GM12878 (cell line): Measurements from ENCODE around the gene PFN3. TPM values are rescaled to one million over a fixed set of nuclear protein-coding genes. Genes with fewer than 3 reads are reported as not detected.

Experiments
- ATAC-seq: fragments of 200-7000 bp; cut with Tn5 transposase; 3 replicates; pipeline ENCODE4 v1.9.1; 2020; ENCODE audit warnings: mild to moderate bottlenecking, moderate library complexity
- BruUV-seq: library from RNA; stranded (reverse); fragments of 400-500 nt; replicated peaks from 2 replicates; lab custom pipeline; 2021; lab: Mats Ljungman, UMichigan
- CTCF ChIA-PET: fragments of 300-600 bp; sonication (Branson Sonifier 250); formaldehyde crosslinking; extraction: SDS; loops from one replicate; lab custom pipeline; 2021; ENCODE audit warnings: inconsistent platforms; lab: Yijun Ruan, JAX
- POLR2A ChIA-PET: fragments of 350-600 bp; formaldehyde crosslinking; extraction: SDS; loops from one replicate; lab custom pipeline; 2021; ENCODE audit warnings: inconsistent platforms; lab: Charles Lee
- RAD21 ChIA-PET: fragments of 300-600 bp; sonication (Branson Sonifier 250); formaldehyde crosslinking; loops from one replicate; lab custom pipeline; 2023; ENCODE audit warnings: antibody characterized with exemption; ENCODE audit not compliant: unreplicated experiment; lab: Charles Lee
- SMC1A ChIA-PET: fragments of 300-600 bp; sonication (Branson Sonifier 250); formaldehyde crosslinking; loops from one replicate; lab custom pipeline; 2023; ENCODE audit not compliant: unreplicated experiment, uncharacterized antibody; lab: Charles Lee
- DNase-seq: peaks from one replicate; pipeline ENCODE4 v3.0.0-alpha.2; 2011; ENCODE audit warnings: low read depth, low spot score
- FAIRE-seq: peaks from 3 replicates; lab custom pipeline; 2011; peaks lifted over from hg19 to GRCh38; lab: Jason Lieb, UNC
- H2AFZ ChIP-seq: 2 replicates; pipeline ENCODE4 v1.6.0; 2011; ENCODE audit warnings: low read depth, low read length, control low read depth; ENCODE audit not compliant: control insufficient read depth
- H3K27ac ChIP-seq: 2 replicates; pipeline ENCODE4 v1.5.1; 2011; ENCODE audit warnings: control low read depth; ENCODE audit not compliant: control insufficient read depth, insufficient read depth
- H3K27me3 ChIP-seq, 2 experiments: replicated peaks in 1 of 2; 2 replicates each; pipeline versions ENCODE4 v1.6.0 to v1.6.1; 2011; ENCODE audit warnings: low read length in 1 of 2; ENCODE audit not compliant: control insufficient read depth in 2 of 2, insufficient read depth in 2 of 2
- H3K36me3 ChIP-seq, 2 experiments: 2 replicates each; pipeline ENCODE4 v1.5.1; 2011; ENCODE audit warnings: low read length in 1 of 2; ENCODE audit not compliant: control insufficient read depth in 2 of 2, insufficient read depth in 2 of 2
- H3K4me1 ChIP-seq: 2 replicates; pipeline ENCODE4 v1.6.1; 2011; ENCODE audit warnings: mild to moderate bottlenecking, low read length, moderate library complexity, mixed read lengths; ENCODE audit not compliant: control insufficient read depth, insufficient read depth
- H3K4me2 ChIP-seq: 2 replicates; pipeline ENCODE4 v1.6.0; 2011; ENCODE audit warnings: control low read depth; ENCODE audit not compliant: control insufficient read depth, insufficient read depth
- H3K4me3 ChIP-seq: fragments of 200-600 bp; sonication (generic); 2 replicates; pipeline ENCODE4 v1.5.1; 2016
- H3K79me2 ChIP-seq: 2 replicates; pipeline ENCODE4 v1.6.0; 2011; ENCODE audit warnings: low read length; ENCODE audit not compliant: control insufficient read depth, insufficient read depth
- H3K9ac ChIP-seq: 2 replicates; pipeline ENCODE4 v1.8.0; 2011; ENCODE audit warnings: low read length, control low read depth, mixed read lengths; ENCODE audit not compliant: control insufficient read depth, insufficient read depth
- H3K9me3 ChIP-seq: replicated peaks from 3 replicates; pipeline ENCODE4 v1.5.1; 2011; ENCODE audit warnings: mild to moderate bottlenecking, low read length; ENCODE audit not compliant: control insufficient read depth, insufficient read depth
- H4K20me1 ChIP-seq: 2 replicates; pipeline ENCODE4 v1.6.0; 2011; ENCODE audit not compliant: control insufficient read depth, insufficient read depth
- ASH2L ChIP-seq: fragments of 300-600, 200-600 bp; sonication (generic); IDR thresholded peaks from 2 replicates; pipeline ENCODE4 v1.6.1; 2017; ENCODE audit warnings: low read depth, mild to moderate bottlenecking, borderline replicate concordance
- CBFB ChIP-seq: IDR thresholded peaks from 2 replicates; pipeline ENCODE4 v1.6.1; 2016; ENCODE audit warnings: antibody characterized with exemption, low read depth
- CBX3 ChIP-seq: fragments of 200-600 bp; sonication (generic); IDR thresholded peaks from 2 replicates; pipeline ENCODE4 v1.6.1; 2016; ENCODE audit warnings: low read depth, borderline replicate concordance
- CHD2 ChIP-seq: IDR thresholded peaks from 2 replicates; pipeline ENCODE4 v1.6.1; 2011; ENCODE audit warnings: low read depth, low read length, improper control_type of control experiment, borderline replicate concordance
- FOXK2 ChIP-seq: fragments of 450-650 bp; IDR thresholded peaks from 2 replicates; pipeline ENCODE4 v1.6.1; 2017; ENCODE audit warnings: mild to moderate bottlenecking, moderate library complexity
- HSF1 ChIP-seq: fragments of 150-350 bp; IDR thresholded peaks from 2 replicates; pipeline ENCODE4 v1.6.1; 2014; ENCODE audit warnings: mild to moderate bottlenecking, low read depth, low read length
- IRF3 ChIP-seq: fragments of 450-650 bp; IDR thresholded peaks from 2 replicates; pipeline ENCODE4 v1.6.1; 2014; ENCODE audit warnings: mild to moderate bottlenecking
- MYC ChIP-seq: IDR thresholded peaks from 2 replicates; pipeline ENCODE4 v1.6.1; 2011; ENCODE audit warnings: mild to moderate bottlenecking, low read length, moderate library complexity, inconsistent platforms; ENCODE audit not compliant: insufficient read depth, insufficient replicate concordance, insufficient read length, severe bottlenecking
- PBX3 ChIP-seq: IDR thresholded peaks from 2 replicates; pipeline ENCODE4 v1.6.1; 2011; ENCODE audit warnings: mild to moderate bottlenecking, low read depth, low read length, moderate library complexity; ENCODE audit not compliant: insufficient replicate concordance
- RFX5 ChIP-seq: IDR thresholded peaks from 2 replicates; pipeline ENCODE4 v1.6.1; 2011; ENCODE audit warnings: low read depth, low read length, improper control_type of control experiment
- SKIL ChIP-seq: fragments of 450-650 bp; IDR thresholded peaks from 2 replicates; pipeline ENCODE4 v1.6.1; 2017; ENCODE audit warnings: mild to moderate bottlenecking, low read depth, inconsistent platforms; ENCODE audit not compliant: poor library complexity, severe bottlenecking
- ZNF622 ChIP-seq: fragments of 450-650 bp; IDR thresholded peaks from 2 replicates; pipeline ENCODE4 v1.6.1; 2017; ENCODE audit warnings: mild to moderate bottlenecking, inconsistent platforms
- ZSCAN29 ChIP-seq: fragments of 450-650 bp; IDR thresholded peaks from 2 replicates; pipeline ENCODE4 v1.6.1; 2017; ENCODE audit warnings: mild to moderate bottlenecking, moderate library complexity
- ZZZ3 ChIP-seq: IDR thresholded peaks from 2 replicates; pipeline ENCODE4 v1.6.1; 2011; ENCODE audit warnings: low read depth; ENCODE audit not compliant: control insufficient read depth, insufficient read length
- WGBS: methylation state at CpG from one replicate; pipeline ENCODE4 v1.1.6; 2016; ENCODE audit warnings: low lambda C conversion rate; ENCODE audit not compliant: insufficient replicate concordance, insufficient coverage; ENCODE audit errors: missing lambda C conversion rate; 5-methylcytosine and 5-hydroxymethylcytosine counted together
- in situ Hi-C: fragments of 300-500 bp; cut with MboI; formaldehyde crosslinking; loops from 9 replicates; pipeline ENCODE4 v1.14.3; 2018; ENCODE audit warnings: mixed read lengths
- intact Hi-C: fragments of 100-400 bp; cut with micrococcal nuclease; formaldehyde crosslinking; loops from one replicate; pipeline ENCODE4 v1.14.2; 2022; ENCODE audit not compliant: unreplicated experiment
- polyA plus RNA-seq, 11 experiments: library from polyadenylated mRNA; depleted of rRNA in 4 of 11; unstranded in 6 of 11; stranded (reverse) in 5 of 11; fragments of >200 nt; fragmentation: Nextera tagmentation in 4 of 11; fragmentation: Illumina TruSeq in 1 of 11; extraction: Ambion mirVana in 4 of 11; extraction: Trizol in 1 of 11; gene quantifications; 1 replicate in 1 of 11; 2 replicates in 10 of 11; pipeline versions ENCODE4 v1.2.1 to v1.2.3, GENCODE V29; 2011 to 2016; ENCODE audit warnings: inconsistent platforms in 2 of 11, missing spikeins in 2 of 11, low read depth in 1 of 11
- total RNA-seq, 4 experiments: library from RNA; depleted of rRNA in 3 of 4; stranded (reverse); fragments of >200 nt in 3 of 4; fragmentation: Illumina TruSeq in 1 of 4; extraction: Trizol in 1 of 4; gene quantifications; 2 replicates each; pipeline versions ENCODE4 v1.2.1 to v1.2.3, GENCODE V29; 2013 to 2021

PFN3 gene
- total and polyA plus RNA-seq, 10 of the 15 experiments (the other 5 are each of a cell fraction or from before 2014, with no cell fraction given): not detected

DNA sequence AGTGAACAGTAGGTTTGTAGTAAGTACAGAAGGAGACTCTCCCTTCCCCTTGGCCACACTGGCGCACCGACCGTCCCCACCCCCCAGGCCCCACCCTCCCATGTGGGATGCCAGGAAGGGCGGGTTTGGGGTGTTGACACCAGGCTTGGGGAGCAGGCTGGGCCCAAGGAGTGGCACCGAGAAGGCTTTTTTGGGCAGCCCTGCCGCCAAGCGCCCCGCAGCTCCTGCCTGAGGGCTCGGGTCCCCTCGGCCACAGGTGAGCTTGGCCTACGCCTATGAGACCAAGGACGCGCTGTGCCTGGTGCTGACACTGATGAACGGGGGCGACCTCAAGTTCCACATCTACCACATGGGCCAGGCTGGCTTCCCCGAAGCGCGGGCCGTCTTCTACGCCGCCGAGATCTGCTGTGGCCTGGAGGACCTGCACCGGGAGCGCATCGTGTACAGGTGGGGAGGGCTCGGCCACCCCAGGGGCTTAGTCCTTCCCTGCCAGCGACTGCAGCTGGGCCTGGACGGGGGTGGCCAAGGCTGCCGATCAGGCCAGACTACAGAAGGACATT is 33.3 kb upstream of the PFN3 start (continued):
- TF ChIP-seq HSF1: no peak
- TF ChIP-seq, all 136 proteins: peak for 0

GRCh38 chr5:177432839-177433657 is 32.6 kb upstream of the PFN3 start:
- H3K9ac ChIP-seq: no peak overlapping the region; the same call in 1 of the 2 replicates
- H3K4me3 ChIP-seq: no peak overlapping the region
- H4K20me1 ChIP-seq: no peaks in the 10 kb centered on the region
- ChIA-PET SMC1A (interaction anchor here (1.6 to 7.2 kb wide), 4 partner anchors 10 to 42 kb away, joined by 4 to 73 read pairs (median 38); partner anchors contain the start of gene PRR7), CTCF (interaction anchor here (2.3 to 13.2 kb wide), 3 partner anchors 14 to 29 kb away, joined by 14 to 188 read pairs (median 114); partner anchors contain the start of genes PFN3 and PRR7), RAD21 (interaction anchor here (9.6 to 11.0 kb wide), 2 partner anchors 17 to 29 kb away, joined by 128 to 288 read pairs; partner anchors contain the start of gene PRR7), POLR2A (interaction anchor here (1.3 to 13.4 kb wide), 4 partner anchors 8 to 68 kb away, joined by 3 to 358 read pairs (median 90); partner anchors contain the start of genes F12, PFN3 and PRR7)
- WGBS: 94% methylated on average over 25 of the region's 25 CpGs
- FAIRE-seq: no peak
- H3K4me1 ChIP-seq: peaks cover 47% of the 10 kb centered on the region
- peaks cover 44% of the 10 kb centered on the region for H3K79me2 ChIP-seq
- H3K36me3 ChIP-seq: peaks cover 39 to 48% of the 10 kb centered on the region in 2 experiments
- BruUV-seq: no TSS peak
- in situ Hi-C loops: no loop called here
- H3K27me3 ChIP-seq: no peaks in the 10 kb centered on the region
- H3K27ac ChIP-seq: peak overlapping the region; percentile 94; the same call in 1 of the 2 replicates
- peak overlapping the region; percentile 65; the same call in 1 of the 2 replicates for H3K4me2 ChIP-seq
- intact Hi-C loops: no loop called here
- ATAC-seq: no peak
- H2AFZ ChIP-seq: no peak overlapping the region
- DNase-seq: no peak
- H3K9me3 ChIP-seq: no peaks in the 10 kb centered on the region
- no peak for TF ChIP-seq CBFB
- no peak for TF ChIP-seq SKIL
- no peak for TF ChIP-seq MYC
- no peak for TF ChIP-seq FOXK2
- TF ChIP-seq CBX3: no peak
- TF ChIP-seq ZNF622: no peak
- TF ChIP-seq ASH2L: no peak
- no peak for TF ChIP-seq PBX3
- no peak for TF ChIP-seq ZSCAN29
- no peak for TF ChIP-seq CHD2
- no peak for TF ChIP-seq RFX5
- TF ChIP-seq IRF3: no peak
- no peak for TF ChIP-seq ZZZ3
